CD14-positive monocyte (primary cell): ENCODE results near the gene ANGPTL8. TPM values are rescaled to one million over a fixed set of nuclear protein-coding genes. Genes with fewer than 3 reads are reported as not detected.

Experiments used
- DNase-seq, 3 donors: peaks; one replicate each; pipeline ENCODE4 v3.0.0-alpha.2; 2011 to 2022
- H2AFZ ChIP-seq: 2 replicates; pipeline ENCODE4 v1.6.0; 2012; ENCODE audit warnings: mild to moderate bottlenecking, low read depth, low read length, inconsistent platforms; ENCODE audit not compliant: insufficient read depth, poor library complexity, severe bottlenecking
- H3K27ac ChIP-seq, 2 donors: 1 replicate in 1 of 2; 2 replicates in 1 of 2; pipeline ENCODE4 v1.5.1; 2012 to 2013; ENCODE audit warnings: low read length in 2 of 2, control low read depth in 1 of 2, inconsistent platforms in 1 of 2, low read depth in 1 of 2, mild to moderate bottlenecking in 1 of 2
- H3K27me3 ChIP-seq, 2 donors: one replicate each; pipeline versions ENCODE4 v1.6.0 to v1.6.1; 2011 to 2013; ENCODE audit warnings: low read length in 2 of 2; ENCODE audit not compliant: control insufficient read depth in 2 of 2, insufficient read depth in 2 of 2
- H3K36me3 ChIP-seq, 2 donors: replicated peaks in 1 of 2; 1 replicate in 1 of 2; 2 replicates in 1 of 2; pipeline versions ENCODE4 v1.5.1 to v1.6.1; 2012 to 2013; ENCODE audit warnings: low read length in 2 of 2, control low read depth in 1 of 2, inconsistent platforms in 1 of 2, mild to moderate bottlenecking in 1 of 2; ENCODE audit not compliant: insufficient read depth in 2 of 2, control insufficient read depth in 1 of 2
- H3K4me1 ChIP-seq, 2 donors: 1 replicate in 1 of 2; 2 replicates in 1 of 2; pipeline versions ENCODE4 v1.5.1 to v1.6.1; 2012 to 2013; ENCODE audit warnings: low read length in 2 of 2, control low read depth in 1 of 2, inconsistent platforms in 1 of 2, mild to moderate bottlenecking in 1 of 2, moderate library complexity in 1 of 2; ENCODE audit not compliant: insufficient read depth in 2 of 2, control insufficient read depth in 1 of 2
- H3K4me2 ChIP-seq: replicated peaks from 2 replicates; pipeline ENCODE3; 2012; ENCODE audit warnings: low read length, moderate library complexity, mild to moderate bottlenecking; ENCODE audit not compliant: poor library complexity, severe bottlenecking; ENCODE audit errors: extremely low read depth
- H3K4me3 ChIP-seq, 3 experiments: fragments of 200-600 bp in 1 of 3; sonication (generic) in 1 of 3; replicated peaks in 1 of 3; 1 replicate in 2 of 3; 2 replicates in 1 of 3; pipeline ENCODE4 v1.5.1; 2011 to 2013; ENCODE audit warnings: low read length in 3 of 3, mild to moderate bottlenecking in 3 of 3, control low read depth in 2 of 3, low read depth in 2 of 3, inconsistent platforms in 1 of 3, moderate library complexity in 1 of 3
- H3K79me2 ChIP-seq: 2 replicates; pipeline ENCODE4 v1.6.0; 2012; ENCODE audit warnings: mild to moderate bottlenecking, control low read depth, inconsistent platforms, low read length, moderate library complexity; ENCODE audit not compliant: insufficient read depth
- H3K9ac ChIP-seq: 2 replicates; pipeline ENCODE4 v1.6.0; 2017; ENCODE audit warnings: low read length, mild to moderate bottlenecking; ENCODE audit not compliant: insufficient read depth, poor library complexity, severe bottlenecking
- H3K9me3 ChIP-seq, 2 donors: replicated peaks in 1 of 2; 1 replicate in 1 of 2; 2 replicates in 1 of 2; pipeline versions ENCODE4 v1.5.1 to v1.6.1; 2012 to 2013; ENCODE audit warnings: low read length in 2 of 2, control low read depth in 1 of 2; ENCODE audit not compliant: control insufficient read depth in 1 of 2, insufficient read depth in 1 of 2
- H4K20me1 ChIP-seq: 2 replicates; pipeline ENCODE4 v1.6.0; 2012; ENCODE audit warnings: mild to moderate bottlenecking, low read length, control low read depth, moderate library complexity; ENCODE audit not compliant: insufficient read depth
- H3K27ac Mint-ChIP-seq, 7 donors: one replicate each; pipeline ENCODE4 v1.8.0; 2020; ENCODE audit warnings: mild to moderate bottlenecking in 7 of 7, mixed read lengths in 7 of 7, moderate library complexity in 6 of 7, inconsistent platforms in 2 of 7
- H3K27me3 Mint-ChIP-seq, 3 donors: one replicate each; pipeline ENCODE4 v1.8.0; 2021 to 2022; ENCODE audit warnings: low read depth in 3 of 3, mild to moderate bottlenecking in 3 of 3, mixed read lengths in 3 of 3, moderate library complexity in 3 of 3, inconsistent platforms in 1 of 3
- H3K36me3 Mint-ChIP-seq, 2 donors: one replicate each; pipeline ENCODE4 v1.8.0; 2020; ENCODE audit warnings: mixed read lengths in 2 of 2, inconsistent platforms in 1 of 2, mild to moderate bottlenecking in 1 of 2
- H3K4me1 Mint-ChIP-seq: one replicate; pipeline ENCODE4 v1.8.0; 2020; ENCODE audit warnings: mild to moderate bottlenecking, mixed read lengths
- H3K4me3 Mint-ChIP-seq, 2 donors: one replicate each; pipeline ENCODE4 v1.8.0; 2020; ENCODE audit warnings: mild to moderate bottlenecking in 2 of 2, mixed read lengths in 2 of 2, moderate library complexity in 1 of 2
- H3K9me3 Mint-ChIP-seq, 7 donors: one replicate each; pipeline ENCODE4 v1.8.0; 2020 to 2022; ENCODE audit warnings: mixed read lengths in 7 of 7, mild to moderate bottlenecking in 6 of 7, moderate library complexity in 6 of 7, inconsistent platforms in 2 of 7
- WGBS: methylation state at CpG from one replicate; pipeline ENCODE4 v1.1.5; 2013; ENCODE audit warnings: missing lambda C conversion rate; ENCODE audit not compliant: insufficient coverage; 5-methylcytosine and 5-hydroxymethylcytosine counted together
- intact Hi-C, 2 donors: fragments of 100-400 bp; cut with micrococcal nuclease; formaldehyde crosslinking; loops; one replicate each; pipeline versions ENCODE4 v1.15.0 to v1.15.1; 2023
- polyA plus RNA-seq, 3 donors: library from polyadenylated mRNA; depleted of rRNA in 1 of 3; unstranded in 2 of 3; stranded (reverse) in 1 of 3; fragments of 300-500 nt in 2 of 3; fragments of >200 nt in 1 of 3; fragmentation: Illumina TruSeq in 2 of 3; gene quantifications; 1 replicate in 2 of 3; 2 replicates in 1 of 3; pipeline ENCODE4 v1.2.3, GENCODE V29; 2012 to 2021
- TF ChIP-seq, protein P1 (sequence below): fragments of 200-600 bp; IDR thresholded peaks from one replicate; pipeline ENCODE4 v1.8.0; 2022; ENCODE audit warnings: antibody characterized with exemption, mild to moderate bottlenecking

Gene ANGPTL8
- polyA plus RNA-seq, 3 donors = not detected

DNA sequence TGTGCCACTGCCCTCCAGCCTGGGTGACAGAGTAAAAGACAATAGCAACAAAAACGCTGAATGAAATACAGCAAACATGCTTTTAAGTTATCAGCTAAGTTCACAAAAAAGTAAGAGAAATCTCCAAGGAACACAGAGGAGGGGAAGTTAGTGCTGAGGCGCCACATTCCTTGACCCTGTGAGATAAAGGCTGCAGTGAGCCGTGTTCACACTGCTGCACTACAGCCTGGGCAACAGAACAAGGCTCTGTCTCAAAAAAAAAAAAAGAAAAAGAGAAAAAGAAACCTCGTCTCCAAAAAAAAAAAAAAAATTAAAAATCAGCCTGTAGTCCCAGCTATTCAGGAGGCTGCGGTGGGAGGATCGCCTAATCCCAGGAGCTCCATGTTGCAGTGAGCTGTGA, 39.3 kb downstream of the ANGPTL8 start:
- no peak overlapping the region for H3K27ac ChIP-seq
- H3K4me1 Mint-ChIP-seq = peaks cover 16% of the 10 kb centered on the region
- H3K27ac Mint-ChIP-seq = no peak overlapping the region
- no peak overlapping the region for H2AFZ ChIP-seq
- intact Hi-C loops = no loop called here
- H3K4me1 ChIP-seq = peaks cover 16% of the 10 kb centered on the region in 2 donors
- no peaks in the 10 kb centered on the region for H4K20me1 ChIP-seq
- no peaks in the 10 kb centered on the region for H3K79me2 ChIP-seq
- H3K4me3 Mint-ChIP-seq = peak overlapping the region in 1 of 2 donors; percentile 47
- no peak overlapping the region for H3K4me3 ChIP-seq
- TF ChIP-seq, protein P1, sequence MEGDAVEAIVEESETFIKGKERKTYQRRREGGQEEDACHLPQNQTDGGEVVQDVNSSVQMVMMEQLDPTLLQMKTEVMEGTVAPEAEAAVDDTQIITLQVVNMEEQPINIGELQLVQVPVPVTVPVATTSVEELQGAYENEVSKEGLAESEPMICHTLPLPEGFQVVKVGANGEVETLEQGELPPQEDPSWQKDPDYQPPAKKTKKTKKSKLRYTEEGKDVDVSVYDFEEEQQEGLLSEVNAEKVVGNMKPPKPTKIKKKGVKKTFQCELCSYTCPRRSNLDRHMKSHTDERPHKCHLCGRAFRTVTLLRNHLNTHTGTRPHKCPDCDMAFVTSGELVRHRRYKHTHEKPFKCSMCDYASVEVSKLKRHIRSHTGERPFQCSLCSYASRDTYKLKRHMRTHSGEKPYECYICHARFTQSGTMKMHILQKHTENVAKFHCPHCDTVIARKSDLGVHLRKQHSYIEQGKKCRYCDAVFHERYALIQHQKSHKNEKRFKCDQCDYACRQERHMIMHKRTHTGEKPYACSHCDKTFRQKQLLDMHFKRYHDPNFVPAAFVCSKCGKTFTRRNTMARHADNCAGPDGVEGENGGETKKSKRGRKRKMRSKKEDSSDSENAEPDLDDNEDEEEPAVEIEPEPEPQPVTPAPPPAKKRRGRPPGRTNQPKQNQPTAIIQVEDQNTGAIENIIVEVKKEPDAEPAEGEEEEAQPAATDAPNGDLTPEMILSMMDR = no peak
- H3K4me2 ChIP-seq = no peak overlapping the region
- DNase-seq = no peak
- no peaks in the 10 kb centered on the region for H3K9me3 ChIP-seq
- H3K9me3 Mint-ChIP-seq = peaks cover 0 to 19% (median 8%) of the 10 kb centered on the region in 7 donors
- peaks cover 58 to 77% (median 70%) of the 10 kb centered on the region in 3 donors for H3K27me3 Mint-ChIP-seq
- no peaks in the 10 kb centered on the region for H3K36me3 Mint-ChIP-seq
- H3K36me3 ChIP-seq = no peaks in the 10 kb centered on the region
- no peak overlapping the region for H3K9ac ChIP-seq
- WGBS = no CpG with 5 or more reads among the region's 6 CpGs
- H3K27me3 ChIP-seq = peaks cover 26 to 63% of the 10 kb centered on the region in 2 donors

DNA sequence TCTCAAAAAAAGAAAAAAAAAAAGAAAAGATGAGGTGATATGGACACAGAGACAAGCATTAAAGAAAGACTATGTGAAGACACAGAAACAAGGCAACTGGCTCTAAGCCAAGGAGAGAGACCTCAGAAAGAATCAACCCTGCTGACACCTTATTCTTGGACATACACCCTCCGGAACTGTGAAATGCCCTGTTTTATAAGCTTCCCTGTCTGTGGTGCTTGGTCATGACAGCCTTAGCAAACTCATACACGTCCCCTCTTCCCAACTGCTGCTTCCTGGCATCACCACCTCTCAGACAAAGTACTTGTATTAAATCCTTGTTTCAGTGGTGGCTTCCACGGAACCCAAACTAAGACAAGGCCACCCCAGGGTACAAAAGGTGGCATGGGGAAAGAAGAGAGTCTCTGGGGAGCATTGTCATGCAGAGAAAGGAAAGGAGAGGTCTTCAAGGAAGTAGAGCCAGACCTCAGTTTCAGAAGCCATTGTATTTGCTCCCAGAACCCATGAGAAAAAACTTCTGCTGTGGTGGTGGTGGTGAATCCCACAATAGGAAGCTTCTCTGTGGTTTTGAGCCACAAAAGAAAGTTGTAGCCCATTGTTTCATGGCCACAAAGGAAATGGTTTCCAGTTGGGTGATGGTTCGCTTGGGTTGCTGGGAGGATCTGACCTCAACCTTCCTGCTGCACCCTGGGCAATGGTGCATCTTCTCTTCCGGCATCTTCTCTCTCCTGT, 40.3 kb downstream of the ANGPTL8 start:
- Histone ChIP-seq H3K27me3 (peaks cover 29 to 64% of the 10 kb centered on the region in 2 donors), H4K20me1 (no peaks in the 10 kb centered on the region), H2AFZ (peak overlapping the region; percentile 76), H3K9me3 (no peaks in the 10 kb centered on the region), H3K4me1 (peaks cover 16% of the 10 kb centered on the region in 2 donors), H3K9ac (no peak overlapping the region), H3K4me3 (peak overlapping the region in 1 of 3 experiments; percentile 47), H3K4me2 (peak overlapping the region; percentile 54), H3K36me3 (no peaks in the 10 kb centered on the region), H3K27ac (no peak overlapping the region), H3K79me2 (no peaks in the 10 kb centered on the region)
- Mint-ChIP-seq H3K4me3 (peak overlapping the region; percentile 28 to 75), H3K36me3 (no peaks in the 10 kb centered on the region), H3K27ac (peak overlapping the region in 1 of 7 donors; percentile 80), H3K4me1 (peaks cover 16% of the 10 kb centered on the region), H3K27me3 (peaks cover 62 to 78% (median 73%) of the 10 kb centered on the region in 3 donors), H3K9me3 (peaks cover 0 to 16% (median 7%) of the 10 kb centered on the region in 7 donors)
- intact Hi-C loops = no loop called here
- WGBS = 0% methylated on average over 4 of the region's 5 CpGs
- TF ChIP-seq, protein P1 = no peak
- DNase-seq = no peak
